PFSK-1 (cell line): ENCODE measurements around the gene GUCD1.

Experiments used
- POLR2AphosphoS5 ChIP-seq: IDR thresholded peaks from 2 replicates; pipeline ENCODE4 v1.6.1; 2012; ENCODE audit warnings: low read depth, mild to moderate bottlenecking, control low read depth, low read length, moderate library complexity
- SIN3A ChIP-seq: IDR thresholded peaks from 2 replicates; pipeline ENCODE4 v1.6.1; 2012; ENCODE audit warnings: mild to moderate bottlenecking, low read length, moderate library complexity, borderline replicate concordance; ENCODE audit not compliant: insufficient read depth
- TAF1 ChIP-seq: IDR thresholded peaks from 2 replicates; pipeline ENCODE4 v1.6.1; 2012; ENCODE audit warnings: low read length, control low read depth, borderline replicate concordance; ENCODE audit not compliant: insufficient read depth

DNA sequence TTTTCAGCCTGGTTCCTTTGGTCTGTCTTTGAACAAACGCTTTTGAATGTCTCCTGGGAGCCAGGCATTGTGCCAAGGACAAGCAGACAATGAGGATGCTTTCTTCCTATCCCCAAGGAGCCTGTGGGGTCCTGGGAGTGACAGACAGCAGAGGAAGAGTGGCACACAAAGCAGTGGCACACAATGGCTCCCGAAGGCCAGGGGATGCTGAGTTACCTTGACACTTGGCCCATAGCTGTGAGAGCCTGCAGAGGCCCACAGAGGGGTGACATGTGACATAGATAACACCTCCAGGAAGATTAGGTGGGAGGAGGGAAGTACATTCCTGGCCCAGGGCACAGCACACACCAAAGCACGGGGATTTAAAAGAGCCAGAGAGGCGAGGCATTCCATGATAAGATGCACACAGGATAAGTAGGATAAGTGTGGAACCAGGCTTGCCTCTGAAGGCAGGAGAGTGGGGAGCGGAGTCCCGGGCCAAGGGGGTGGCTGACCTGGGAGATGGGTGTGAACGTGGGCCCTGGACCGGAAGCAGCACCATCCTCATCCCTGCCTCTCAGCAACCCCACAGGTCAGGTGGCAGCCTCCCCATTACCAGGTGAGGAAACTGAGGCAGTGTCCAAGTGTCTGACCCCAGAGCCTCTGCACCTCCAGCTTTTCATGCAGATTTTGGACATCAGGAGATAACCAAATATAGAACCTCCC is 53.5 kb downstream of the GUCD1 start:
- TF ChIP-seq POLR2AphosphoS5: no peak
- no peak for TF ChIP-seq SIN3A
- no peak for TF ChIP-seq TAF1
